NCI-H128 (cell line): Measurements from ENCODE around the gene GOLGA1.

ENCODE experiments used
- DNase-seq: peaks from one replicate; lab custom pipeline; 2025; ENCODE audit not compliant: unreplicated experiment; lab: John Stamatoyannopoulos, UW

The GOLGA1 gene

DNA sequence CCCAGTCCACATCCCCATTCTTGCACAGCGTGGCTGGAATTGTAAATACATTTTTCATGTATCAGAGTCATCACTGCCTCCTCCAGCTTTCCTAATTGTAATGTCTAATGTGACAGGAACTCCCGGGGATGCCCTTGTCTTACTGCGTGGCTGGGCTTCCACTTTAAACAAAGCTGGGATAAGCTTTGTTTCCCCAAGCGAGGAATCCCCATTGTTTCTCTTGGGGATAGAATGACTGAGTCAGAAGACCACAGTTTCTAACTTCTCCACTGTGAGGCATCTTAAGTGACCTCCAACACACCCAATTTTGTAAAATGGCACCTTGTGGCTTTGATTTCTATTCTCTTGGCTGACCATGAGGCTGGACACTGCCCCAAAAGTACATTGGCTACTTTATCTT, 56.5 kb downstream of the GOLGA1 start:
- no peak for DNase-seq

DNA sequence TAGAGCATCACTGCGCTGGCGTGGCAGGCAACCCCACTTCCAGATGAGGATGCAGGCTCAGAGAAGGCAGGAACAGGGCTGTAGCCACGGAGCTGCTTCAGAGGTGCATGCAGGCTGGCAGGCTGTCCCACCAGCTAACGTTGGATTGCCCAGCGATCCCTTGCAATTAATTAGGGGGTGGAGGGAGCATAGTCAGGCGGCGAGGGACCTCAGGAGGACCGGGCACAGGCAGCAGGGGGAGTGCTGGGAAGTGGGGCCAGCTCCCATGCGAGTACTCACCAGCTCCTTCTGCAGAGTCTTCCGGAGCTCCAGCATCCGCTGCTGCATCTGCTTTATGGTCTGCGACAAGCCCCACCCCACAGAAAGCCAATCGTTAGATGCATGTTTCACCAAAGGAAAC, 58.7 kb downstream of the GOLGA1 start:
- no peak for DNase-seq

DNA sequence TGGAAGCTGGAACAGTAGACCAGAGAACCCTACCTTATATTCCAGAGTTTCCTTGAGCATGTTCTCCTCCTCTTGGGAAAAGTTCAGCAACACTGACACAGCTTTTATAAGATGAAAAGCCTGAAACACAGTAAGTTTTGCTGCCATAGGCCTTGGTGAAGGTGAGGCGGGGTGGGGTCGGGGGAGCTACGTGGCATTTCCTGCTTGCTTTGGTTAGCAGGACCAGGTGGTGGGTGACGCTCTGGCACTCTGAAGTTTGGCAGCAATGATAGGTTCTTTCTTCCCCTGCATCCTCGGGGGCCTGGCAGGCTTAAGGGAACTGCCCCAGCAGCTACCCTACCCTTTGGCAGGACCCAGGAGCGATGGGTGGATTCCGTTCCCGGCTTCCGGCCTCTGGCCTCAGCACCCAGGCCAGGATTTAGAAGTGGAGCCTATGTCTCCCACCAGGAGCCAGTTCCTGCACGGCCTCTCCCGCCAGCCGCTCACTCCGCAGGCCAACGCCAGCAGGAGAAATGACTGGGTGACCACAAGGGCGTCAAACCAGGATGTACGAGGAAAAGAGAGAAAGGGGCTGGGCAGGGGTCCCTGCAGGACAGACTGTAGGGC, 59.6 kb downstream of the GOLGA1 start:
- DNase-seq, result no peak

DNA sequence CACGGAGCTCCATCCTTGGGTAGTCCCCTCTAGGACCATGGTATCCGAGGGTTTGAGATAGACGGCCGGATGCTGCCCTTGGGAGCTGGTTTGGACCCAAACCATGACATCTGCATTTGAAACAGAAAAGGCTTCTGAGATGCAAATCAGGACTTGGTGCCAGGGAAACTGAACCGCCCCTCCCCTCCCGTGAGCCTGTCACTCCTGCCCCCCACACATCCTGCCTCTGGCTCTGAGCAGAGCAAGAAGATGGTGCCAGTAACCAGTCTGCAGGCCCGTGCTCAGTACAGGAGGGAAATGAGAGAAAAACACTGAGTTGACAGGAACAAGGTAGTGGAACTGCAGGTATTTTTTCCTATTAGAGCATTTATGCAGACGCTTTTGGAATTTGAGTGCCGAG, 60.4 kb downstream of the GOLGA1 start:
- no peak for DNase-seq

DNA sequence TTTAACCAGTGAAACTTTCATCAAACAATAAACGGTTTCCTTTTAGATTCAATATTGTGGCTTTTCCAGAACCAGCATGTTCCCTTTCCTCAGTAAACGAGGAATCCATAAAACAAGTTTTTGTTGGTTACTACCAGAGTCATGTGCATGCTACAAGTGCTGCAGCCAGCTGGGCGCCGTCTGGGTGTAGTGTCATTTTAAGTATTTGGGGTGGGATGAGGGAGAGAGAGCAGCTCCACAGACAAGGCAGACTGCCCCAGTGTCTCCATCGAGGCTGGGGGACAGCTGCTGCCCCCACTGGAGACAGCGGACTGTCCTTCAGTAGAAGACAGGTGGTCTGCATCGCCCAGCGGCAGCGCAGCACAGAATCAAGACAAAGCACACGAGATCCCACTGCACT, 61.7 kb downstream of the GOLGA1 start:
- DNase-seq, result no peak

DNA sequence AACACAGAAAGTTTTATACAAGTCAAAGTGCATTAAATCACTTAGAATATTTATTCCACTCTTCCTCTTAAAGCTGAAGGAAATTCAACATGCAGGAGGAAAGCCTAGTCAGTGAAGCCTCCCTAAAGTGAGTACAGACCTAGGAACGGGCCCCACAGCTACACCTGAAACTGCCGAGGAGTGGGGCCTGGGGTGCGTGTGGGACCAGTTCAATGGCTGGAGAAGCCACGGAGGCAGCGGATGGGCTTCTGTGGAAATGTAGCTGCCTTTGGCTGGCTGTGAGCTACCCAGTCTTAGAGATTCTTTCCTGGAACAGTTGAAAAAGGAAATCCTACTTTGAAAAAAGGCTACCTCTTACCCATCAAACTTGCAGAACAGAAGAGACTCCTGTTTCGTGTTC, 62.4 kb downstream of the GOLGA1 start:
- no peak for DNase-seq

DNA sequence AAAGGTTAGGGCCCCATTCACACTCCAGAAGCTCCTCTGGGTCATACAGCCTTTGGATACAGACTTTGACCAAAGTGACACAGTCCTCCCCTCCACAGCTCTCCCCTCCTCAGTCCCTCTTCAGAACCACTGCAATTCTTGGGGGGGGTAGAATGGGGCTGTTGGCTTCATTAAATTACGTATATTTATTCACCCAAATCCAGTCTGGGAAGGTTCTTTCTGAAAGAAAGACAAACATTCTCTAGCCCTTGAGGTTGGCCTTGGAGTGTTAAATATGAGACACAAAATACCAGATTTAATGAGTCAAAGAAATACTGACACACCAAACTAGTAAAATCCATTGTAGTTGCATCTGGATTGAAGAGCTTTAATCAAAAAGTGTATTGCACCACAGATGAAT, 62.9 kb downstream of the GOLGA1 start:
- no peak for DNase-seq

DNA sequence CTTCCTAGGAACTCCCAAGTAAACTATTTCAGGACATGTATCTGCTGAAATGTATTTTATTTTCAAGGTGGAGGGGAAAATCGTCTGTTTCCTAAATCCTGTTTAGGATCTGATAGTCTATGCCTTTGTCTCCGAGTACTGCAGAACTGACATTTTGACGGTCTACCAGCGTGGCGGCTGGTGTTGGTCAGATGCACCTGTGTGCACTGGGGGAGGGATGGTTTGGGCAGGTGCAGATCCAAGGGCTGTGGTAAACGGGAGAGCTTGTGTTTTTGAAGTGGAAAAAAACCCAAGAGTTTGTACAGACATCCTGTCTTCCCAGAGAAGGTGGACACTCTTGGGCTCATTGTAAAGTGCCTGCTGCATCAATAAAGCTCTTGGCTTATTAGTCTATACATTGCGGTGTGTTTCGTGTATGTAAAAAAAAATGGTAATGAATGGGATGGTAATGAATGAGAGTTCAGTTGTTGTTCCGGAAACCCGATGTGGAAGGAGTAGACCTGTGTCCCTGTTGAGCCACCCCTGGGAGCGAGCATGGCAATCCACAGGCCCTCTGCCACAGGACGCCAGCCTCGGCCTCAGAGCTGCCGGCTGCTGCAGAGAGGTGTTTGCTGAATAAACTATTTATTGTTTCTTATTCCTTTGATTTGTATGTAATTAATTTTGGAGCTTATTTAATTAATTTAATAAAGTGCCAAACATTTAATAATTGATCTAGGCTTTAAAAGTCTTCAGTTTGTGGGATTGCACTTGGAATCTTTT, 63.7 kb downstream of the GOLGA1 start:
- no peak for DNase-seq

DNA sequence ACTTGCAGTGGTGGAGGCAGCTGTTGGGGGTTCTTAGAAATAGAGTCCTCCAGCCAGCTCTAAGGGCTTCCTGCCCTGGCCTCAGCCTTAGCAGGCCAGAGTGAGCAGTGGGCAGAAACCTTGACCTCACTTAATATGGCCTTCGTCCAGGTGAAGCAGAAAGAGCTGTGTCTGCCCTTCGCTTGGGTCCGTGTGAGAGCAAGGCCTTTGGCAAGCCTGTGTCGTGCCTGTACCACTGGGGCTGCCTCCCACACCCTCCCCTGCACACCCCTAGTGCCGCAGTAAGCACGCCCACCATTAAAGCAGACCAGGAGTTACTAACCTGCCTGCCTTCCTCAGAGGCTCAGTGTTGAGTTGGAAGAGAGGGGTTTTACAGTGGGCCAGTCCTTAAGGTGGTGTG, 65.4 kb downstream of the GOLGA1 start:
- no peak for DNase-seq

DNA sequence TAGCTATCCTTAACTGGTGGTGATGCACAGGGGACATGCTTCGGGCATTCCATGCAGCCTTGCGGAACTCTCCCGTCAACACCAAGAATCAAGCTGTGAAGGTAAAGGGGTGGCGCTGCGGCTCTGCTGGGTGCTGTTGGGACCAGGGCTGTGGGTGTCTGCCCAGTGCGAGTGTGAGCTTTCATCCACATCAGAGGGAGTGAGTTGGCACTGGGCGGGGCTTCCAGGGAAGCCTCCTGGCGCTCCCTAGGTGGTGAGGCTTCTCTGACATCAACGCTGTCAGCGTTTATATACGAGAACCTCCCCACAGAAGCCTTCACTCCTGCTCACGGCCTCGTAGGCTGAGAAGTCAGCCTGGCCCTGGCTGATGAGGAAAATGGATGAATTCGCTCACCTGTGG, 67.2 kb downstream of the GOLGA1 start:
- no peak for DNase-seq

DNA sequence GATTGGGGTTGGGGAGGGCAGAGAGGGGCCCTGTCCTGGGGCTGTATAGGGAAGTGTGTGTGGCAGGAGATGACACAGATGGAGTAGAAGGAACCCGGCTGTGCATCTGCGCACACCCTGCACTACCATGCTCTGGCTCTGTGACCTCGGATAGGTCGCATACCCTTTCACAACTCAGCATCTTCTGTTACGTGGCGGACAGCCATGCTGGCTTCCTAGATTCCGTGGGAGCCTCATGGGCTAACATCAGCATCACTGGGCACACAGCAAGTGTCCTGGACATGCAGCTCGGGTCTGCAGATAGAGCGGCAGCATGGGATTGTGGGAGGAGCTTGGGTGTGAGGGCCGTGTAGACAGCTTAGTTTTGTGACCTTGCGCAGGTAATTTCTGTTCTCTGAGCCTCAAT, 69.7 kb downstream of the GOLGA1 start:
- no peak for DNase-seq

DNA sequence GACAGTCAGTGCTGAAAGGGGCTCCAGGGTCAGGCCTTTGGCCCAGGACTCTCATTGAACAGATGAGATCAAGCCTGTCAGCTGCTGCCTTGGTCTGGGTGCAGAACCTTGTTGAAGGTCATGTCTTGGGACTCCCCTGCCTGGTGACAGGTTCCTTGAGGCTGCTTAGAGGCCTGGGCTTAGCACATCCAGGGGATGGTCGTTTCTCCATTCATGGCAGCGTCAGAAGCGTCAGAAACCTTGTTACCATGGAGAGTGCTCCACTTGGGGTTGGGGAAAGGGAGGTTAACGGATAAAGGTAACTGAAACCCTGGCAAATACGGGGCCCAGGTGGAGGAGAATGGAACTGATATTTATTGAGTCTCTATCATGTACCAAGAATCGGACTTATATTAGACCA, 70.2 kb downstream of the GOLGA1 start:
- no peak for DNase-seq

DNA sequence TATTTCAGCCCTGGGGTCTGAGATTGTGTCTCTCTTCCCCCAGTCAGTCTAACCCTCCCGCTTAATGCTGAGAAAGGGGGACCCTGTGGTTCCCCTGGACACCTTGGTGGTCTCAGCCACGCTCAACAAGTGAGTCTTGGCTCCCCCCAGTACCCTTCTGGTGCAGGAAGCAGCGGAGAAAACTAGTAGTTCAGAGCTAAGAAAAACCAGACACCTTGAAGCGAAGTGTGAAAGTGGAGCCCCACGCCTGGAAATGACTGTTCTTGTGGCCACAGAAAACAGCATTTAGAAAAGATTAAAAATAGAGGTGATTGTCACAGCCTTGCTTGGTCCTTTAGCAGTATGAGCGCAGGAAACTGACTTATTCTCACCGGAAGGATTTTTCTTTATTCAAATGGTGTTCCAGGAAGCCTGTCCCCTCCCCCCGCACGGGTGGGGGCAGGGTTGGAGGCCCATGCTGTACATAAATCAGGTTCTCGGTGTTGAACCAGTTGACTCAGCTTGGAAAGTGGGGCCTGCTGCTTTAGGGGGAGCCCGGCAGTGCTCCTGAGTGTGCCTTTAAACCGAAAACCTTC, 70.8 kb downstream of the GOLGA1 start:
- DNase-seq, result no peak

DNA sequence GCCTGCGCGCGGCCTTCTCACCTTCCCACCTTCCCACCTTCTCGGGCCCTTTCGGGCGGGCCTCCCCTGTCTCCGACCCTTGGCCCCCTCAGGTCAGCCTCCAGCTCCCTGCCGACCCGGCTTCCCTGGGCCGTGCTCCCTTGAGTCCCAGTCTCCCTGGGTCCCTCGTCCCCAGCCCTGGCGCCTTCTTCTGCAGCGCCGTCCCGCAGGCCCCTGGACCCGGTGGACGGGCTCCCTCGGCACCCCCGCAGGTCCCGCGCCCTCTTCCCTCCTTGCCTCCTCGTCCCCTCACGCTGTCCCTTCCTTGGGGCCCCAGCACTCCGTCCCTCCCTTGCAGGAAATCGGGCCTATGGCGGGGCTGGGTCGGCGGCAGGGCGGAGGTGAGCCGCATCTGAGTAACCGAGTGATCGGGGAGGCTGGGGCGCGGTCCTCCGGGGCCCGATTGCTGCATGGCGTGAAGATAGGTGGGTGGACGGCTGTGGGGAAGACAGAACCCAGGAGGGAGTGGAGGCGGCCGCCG, 71.4 kb downstream of the GOLGA1 start:
- no peak for DNase-seq

DNA sequence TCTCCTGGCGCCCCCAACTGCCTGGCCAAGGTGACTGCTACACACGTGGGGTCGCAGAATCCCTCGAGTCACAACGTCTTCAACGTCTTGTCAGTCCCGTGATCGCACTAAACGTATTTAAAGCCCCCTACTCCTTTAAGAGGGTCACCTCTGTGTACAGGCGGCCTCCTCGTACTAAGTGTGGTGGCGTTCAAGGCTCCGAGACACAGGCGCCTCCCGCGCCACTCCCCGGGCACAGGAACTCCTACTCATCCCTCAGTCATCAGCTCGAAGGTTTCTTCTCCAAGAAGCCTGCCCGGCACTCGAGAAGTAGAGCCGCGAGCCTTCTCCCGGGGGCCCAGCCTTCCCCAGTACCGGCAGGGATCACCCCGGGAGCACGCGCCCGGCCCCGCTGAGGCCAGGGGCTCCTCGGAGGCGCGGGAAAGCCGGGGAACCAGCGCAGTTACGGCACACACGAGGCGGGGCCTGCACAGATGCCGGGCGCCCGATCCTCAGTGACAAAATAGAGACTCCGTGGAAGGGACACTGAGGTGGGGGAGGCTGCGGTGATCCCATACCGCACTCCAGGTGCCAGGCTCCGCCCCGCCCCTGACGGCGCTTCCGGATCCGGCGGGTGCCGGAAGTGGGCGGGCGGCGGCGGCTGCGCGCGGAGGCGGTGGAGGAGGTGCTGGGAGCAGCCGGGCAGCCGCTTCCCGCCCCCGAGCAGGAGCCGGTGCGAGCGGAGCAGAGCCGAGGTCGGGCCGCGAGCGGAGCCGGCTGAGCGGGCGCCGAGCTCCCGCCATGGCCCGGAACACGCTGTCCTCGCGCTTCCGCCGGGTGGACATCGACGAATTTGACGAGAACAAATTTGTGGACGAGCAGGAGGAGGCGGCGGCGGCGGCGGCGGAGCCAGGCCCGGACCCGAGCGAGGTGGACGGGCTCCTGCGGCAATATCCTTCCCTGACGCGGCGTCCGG, 72.1 kb downstream of the GOLGA1 start:
- peak; percentile 70 for DNase-seq

DNA sequence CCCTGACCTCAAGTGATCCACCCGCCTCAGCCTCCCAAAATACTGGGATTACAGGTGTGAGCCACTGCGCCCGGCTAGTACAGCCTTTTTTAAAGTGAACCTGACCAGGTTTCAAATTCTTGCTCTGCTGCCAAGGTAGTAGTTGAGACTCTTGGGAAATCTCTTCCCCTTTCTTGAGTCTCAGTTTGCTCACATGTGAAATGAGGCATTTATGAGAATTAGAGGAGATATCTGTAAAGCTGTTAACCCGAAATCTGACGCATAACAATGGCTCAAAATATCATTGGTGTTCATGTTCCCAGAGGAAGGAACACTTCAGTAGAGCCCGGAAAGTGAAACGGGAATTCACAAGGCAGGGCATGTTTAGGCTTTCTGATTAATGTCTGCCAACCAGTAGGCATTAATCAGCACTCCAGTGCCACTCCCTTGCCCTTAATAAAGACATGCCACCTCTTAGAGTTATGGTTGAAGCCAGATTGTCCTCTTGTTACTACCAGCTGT, 77.5 kb downstream of the GOLGA1 start:
- DNase-seq, result no peak

DNA sequence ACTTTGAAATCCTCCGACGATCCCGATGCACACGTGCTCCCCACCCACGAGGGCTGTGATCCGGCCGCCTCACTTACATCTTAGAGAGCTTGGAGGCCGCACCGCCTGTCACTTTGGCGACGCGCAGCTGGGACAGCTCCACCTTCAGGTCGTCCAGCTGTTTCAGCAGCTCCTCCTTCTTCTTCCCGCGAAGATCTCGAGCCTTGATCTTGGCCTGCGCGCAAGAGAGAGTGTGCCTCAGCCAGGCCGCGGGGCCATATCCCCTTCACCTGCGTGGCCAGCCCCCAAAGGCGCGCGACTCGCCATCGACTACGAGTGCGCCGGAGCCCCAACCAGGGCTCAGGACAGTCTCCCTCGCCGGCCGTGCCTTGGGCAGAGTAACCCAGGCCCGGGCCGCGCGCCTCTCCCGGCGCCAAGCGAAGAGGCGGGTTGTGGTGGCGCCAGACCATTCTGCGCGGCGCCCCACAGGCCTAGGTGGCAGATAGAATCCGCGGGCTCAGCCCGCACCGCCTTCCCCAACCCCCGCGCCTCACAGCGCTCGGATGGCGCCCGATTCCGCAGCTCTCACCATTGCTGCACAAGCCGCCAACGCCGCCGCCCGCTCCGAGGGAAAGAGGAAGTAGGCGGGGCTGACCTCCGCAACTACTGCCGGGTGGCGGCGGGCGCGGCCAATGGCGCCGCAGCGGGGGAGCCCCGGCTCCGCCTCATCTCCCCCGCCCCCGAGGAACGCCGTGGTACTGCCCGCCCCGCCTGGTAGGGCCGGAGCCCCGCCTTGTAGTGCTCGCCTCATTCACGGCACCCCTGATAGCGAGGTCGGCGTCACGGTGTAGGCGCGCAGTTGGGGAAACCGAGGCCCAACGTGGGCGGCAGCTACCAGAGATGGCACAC, 79.3 kb downstream of the GOLGA1 start, which contains the start of the genes ARPC5L and RPL35:
TSS of gene ARPC5L (plus strand) at position 789 of the 888 bp plus-strand sequence. CDS start 7,161 bp downstream, outside the sequence.
TSS of gene RPL35 (minus strand) at position 616 of the 888 bp plus-strand sequence. CDS start at position 571, 45 bp downstream.
- peak; percentile 91 for DNase-seq

DNA sequence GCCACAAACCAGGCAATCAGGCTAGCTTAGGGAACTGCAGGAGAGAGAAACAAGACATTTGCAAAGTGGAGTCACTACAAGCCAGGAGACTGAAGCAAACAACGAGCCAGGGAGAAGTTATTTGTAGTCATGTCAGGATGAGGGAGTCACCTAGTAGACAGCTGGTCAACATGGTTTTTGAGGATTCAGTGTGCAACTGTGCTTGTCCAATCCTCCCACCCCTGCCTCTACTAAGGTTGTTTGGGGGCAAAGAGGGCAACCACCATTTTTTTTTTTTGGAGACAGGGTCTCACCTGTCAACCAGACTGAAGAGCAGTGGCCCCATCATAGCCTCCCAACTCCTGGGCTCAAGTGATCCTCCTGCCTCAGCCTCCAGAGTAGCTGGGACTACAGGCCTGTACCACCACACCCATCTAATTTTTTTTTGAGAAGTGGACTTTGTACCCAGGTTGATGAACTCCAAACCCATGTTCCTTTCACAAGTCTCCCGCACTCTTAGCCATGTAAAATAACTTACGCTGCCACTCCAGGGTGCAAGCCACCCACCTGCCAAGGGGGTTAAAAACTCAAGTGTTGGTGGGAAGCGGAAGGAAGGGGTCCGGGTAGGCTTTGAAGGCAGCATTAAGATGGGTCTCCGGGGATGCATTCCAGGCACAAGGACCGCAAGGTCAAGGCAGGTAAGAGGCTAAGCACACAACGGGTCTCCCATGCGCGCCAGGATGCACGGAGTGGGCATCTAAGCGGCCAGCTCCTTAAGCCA, 80.1 kb downstream of the GOLGA1 start:
- DNase-seq, result no peak
